ENCODE results near the gene GNAZ. TPM values are rescaled to one million over a fixed set of nuclear protein-coding genes. Genes with fewer than 3 reads are reported as not detected.

Gene GNAZ
- total RNA-seq, 1 experiment from 2014 or later: 1.2 TPM

- Histone ChIP-seq H2AFZ (no peak overlapping the region), H3K79me2 (ENCODE audit: low read depth) (no peaks in the 10 kb centered on the region), H3F3A (ENCODE audit: insufficient read depth, low read depth) (no peaks in the 10 kb centered on the region; the same call in 1 of the 2 replicates), H3K4me1 (replicated peaks; ENCODE audit: insufficient read depth) (peaks cover 11% of the 10 kb centered on the region; the same call in 1 of the 2 replicates), H3K36me3 (ENCODE audit: low read depth) (no peaks in the 10 kb centered on the region), H3K9me2 (ENCODE audit: insufficient read depth) (no peaks in the 10 kb centered on the region), H3K4me3 (no peak overlapping the region), H4K20me1 (ENCODE audit: insufficient read depth) (no peaks in the 10 kb centered on the region), H3K4me2 (no peak overlapping the region), H3K9me3 (ENCODE audit: insufficient read depth, low read depth) (no peaks in the 10 kb centered on the region), H3K27ac (no peak overlapping the region), H3K27me3 (ENCODE audit: insufficient read depth, low read depth) (no peaks in the 10 kb centered on the region)
- no peak for TF ChIP-seq CTCF (conservative IDR thresholded peaks at IDR 0.05)
- DNase-seq: no peak
- BruUV-seq (replicated peaks): no TSS peak
- intact Hi-C loops (cut with micrococcal nuclease; ENCODE audit: unreplicated experiment): no loop called here
- POLR2A ChIA-PET (ENCODE audit: unreplicated experiment): no interaction called here
- CTCF ChIA-PET: no interaction called here
These were observed 88.4 kb downstream of the GNAZ start for GRCh38 chr22:23158516-23159290.

GRCh38 chr22:23159291-23159630, 88.9 kb downstream of the GNAZ start:
- CTCF ChIA-PET: no interaction called here
- H3K79me2 ChIP-seq (ENCODE audit: low read depth): no peaks in the 10 kb centered on the region
- H3K4me2 ChIP-seq: no peak overlapping the region
- no peaks in the 10 kb centered on the region for H3K27me3 ChIP-seq (ENCODE audit: insufficient read depth, low read depth)
- BruUV-seq (replicated peaks): no TSS peak
- H3K4me1 ChIP-seq (replicated peaks; ENCODE audit: insufficient read depth): peaks cover 11% of the 10 kb centered on the region; the same call in 1 of the 2 replicates
- H3F3A ChIP-seq (ENCODE audit: insufficient read depth, low read depth): no peaks in the 10 kb centered on the region; the same call in 1 of the 2 replicates
- H3K9me2 ChIP-seq (ENCODE audit: insufficient read depth): no peaks in the 10 kb centered on the region
- no peak overlapping the region for H3K4me3 ChIP-seq
- H3K36me3 ChIP-seq (ENCODE audit: low read depth): no peaks in the 10 kb centered on the region
- POLR2A ChIA-PET (ENCODE audit: unreplicated experiment): no interaction called here
- H4K20me1 ChIP-seq (ENCODE audit: insufficient read depth): no peaks in the 10 kb centered on the region
- H3K27ac ChIP-seq: no peak overlapping the region
- no peak for TF ChIP-seq EZH2 (IDR thresholded peaks at IDR 0.05; ENCODE audit: low read depth)
- TF ChIP-seq CTCF (conservative IDR thresholded peaks at IDR 0.05): no peak
- intact Hi-C loops (cut with micrococcal nuclease; ENCODE audit: unreplicated experiment): no loop called here
- H2AFZ ChIP-seq: no peak overlapping the region
- no peaks in the 10 kb centered on the region for H3K9me3 ChIP-seq (ENCODE audit: insufficient read depth, low read depth)
- no peak for DNase-seq

GRCh38 chr22:23161029-23161428, 90.7 kb downstream of the GNAZ start:
- ChIA-PET POLR2A (ENCODE audit: unreplicated experiment) (no interaction called here), CTCF (no interaction called here)
- intact Hi-C loops (cut with micrococcal nuclease; ENCODE audit: unreplicated experiment): no loop called here
- Histone ChIP-seq H3K4me3 (no peak overlapping the region), H3K27me3 (ENCODE audit: insufficient read depth, low read depth) (no peaks in the 10 kb centered on the region), H3K27ac (no peak overlapping the region), H3K4me1 (replicated peaks; ENCODE audit: insufficient read depth) (peaks cover 11% of the 10 kb centered on the region; the same call in 1 of the 2 replicates), H3K36me3 (ENCODE audit: low read depth) (no peaks in the 10 kb centered on the region), H3K9me2 (ENCODE audit: insufficient read depth) (no peaks in the 10 kb centered on the region), H3K9me3 (ENCODE audit: insufficient read depth, low read depth) (no peaks in the 10 kb centered on the region), H3K4me2 (no peak overlapping the region), H3F3A (ENCODE audit: insufficient read depth, low read depth) (no peaks in the 10 kb centered on the region; the same call in 1 of the 2 replicates), H4K20me1 (ENCODE audit: insufficient read depth) (no peaks in the 10 kb centered on the region), H2AFZ (no peak overlapping the region), H3K79me2 (ENCODE audit: low read depth) (no peaks in the 10 kb centered on the region)
- BruUV-seq (replicated peaks): no TSS peak
- no peak for DNase-seq
- TF ChIP-seq EZH2 (IDR thresholded peaks at IDR 0.05; ENCODE audit: low read depth) (no peak), CTCF (conservative IDR thresholded peaks at IDR 0.05) (no peak)
